Kidney epithelial cell (primary cell): ENCODE measurements around the gene MLYCD. TPM values are rescaled to one million over a fixed set of nuclear protein-coding genes. Genes with fewer than 3 reads are reported as not detected.
"Not testable (repeated sequence)": the region's sequence is repeated elsewhere in the genome, so short reads cannot be mapped to it uniquely, and the experiment has no call there.

ENCODE experiments used
- DNase-seq: peaks from one replicate; pipeline ENCODE4 v3.0.0-alpha.2; 2010; ENCODE audit warnings: low read depth
- H3K27me3 ChIP-seq: 2 replicates; pipeline ENCODE4 v1.6.0; 2011; ENCODE audit warnings: low read length; ENCODE audit not compliant: control insufficient read depth, insufficient read depth
- H3K36me3 ChIP-seq: 2 replicates; pipeline ENCODE4 v1.5.1; 2011; ENCODE audit warnings: low read length; ENCODE audit not compliant: control insufficient read depth, insufficient read depth
- H3K4me3 ChIP-seq: 2 replicates; pipeline ENCODE4 v1.5.1; 2011; ENCODE audit warnings: low read depth, mild to moderate bottlenecking, control low read depth, low read length
- CTCF ChIP-seq: IDR thresholded peaks from 2 replicates; pipeline ENCODE4 v1.5.1; 2011; ENCODE audit warnings: mild to moderate bottlenecking, moderate library complexity, low read length, control low read depth, inconsistent platforms; ENCODE audit not compliant: insufficient read depth, poor library complexity, severe bottlenecking
- total RNA-seq: library from RNA; depleted of rRNA; stranded (reverse); fragments of >200 nt; gene quantifications from 2 replicates; pipeline ENCODE4 v1.2.3, GENCODE V29; 2015

The MLYCD gene
- total RNA-seq, 1 donor from 2014 or later, result 3.5 TPM

GRCh38 chr16:83946154-83946780 is 47.4 kb downstream of the MLYCD start:
- no peak overlapping the region for H3K4me3 ChIP-seq
- no peaks in the 10 kb centered on the region for H3K36me3 ChIP-seq
- H3K27me3 ChIP-seq, result no peaks in the 10 kb centered on the region
- TF ChIP-seq CTCF, result no peak
- no peak for DNase-seq

DNA sequence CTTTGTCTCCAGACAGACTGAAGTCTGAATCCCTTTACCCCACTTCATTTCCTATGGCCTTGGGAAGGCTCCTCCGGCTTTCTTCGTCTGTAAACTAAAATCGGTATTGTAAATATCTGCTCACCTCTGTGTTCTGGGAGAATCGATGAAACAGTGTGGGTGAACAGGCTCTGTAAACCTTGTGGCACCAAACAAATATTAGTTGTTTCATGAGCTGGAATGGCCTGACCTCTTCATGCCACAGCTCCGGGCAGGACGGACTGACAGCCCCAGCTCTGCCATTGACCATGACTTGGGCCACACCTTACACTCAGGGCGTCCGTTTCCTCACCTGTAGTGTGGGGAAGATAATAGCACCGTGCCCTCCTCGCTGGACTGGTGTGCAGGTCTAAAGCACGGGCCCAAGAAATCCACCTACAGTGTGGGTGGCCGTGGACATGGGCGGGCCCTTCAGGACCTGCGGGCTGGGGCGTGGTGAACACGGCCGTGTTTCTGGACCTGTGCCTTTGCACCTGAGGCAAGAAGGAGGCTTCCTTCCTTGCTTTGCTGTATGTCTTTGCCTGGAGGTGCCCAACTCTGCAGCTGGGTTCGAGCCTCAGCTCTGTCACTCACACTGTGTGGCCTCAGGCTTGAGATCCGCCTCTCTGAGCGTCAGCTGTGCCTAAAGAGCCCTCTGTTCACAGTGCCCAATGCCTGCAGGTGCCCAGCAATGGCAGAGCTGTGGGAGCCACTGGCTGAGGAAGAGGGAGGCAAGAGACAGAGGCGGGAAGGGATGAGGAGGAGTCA is 48.1 kb downstream of the MLYCD start:
- no peak overlapping the region for H3K4me3 ChIP-seq
- no peak for TF ChIP-seq CTCF
- H3K27me3 ChIP-seq, result no peaks in the 10 kb centered on the region
- no peaks in the 10 kb centered on the region for H3K36me3 ChIP-seq
- no peak for DNase-seq

GRCh38 chr16:83947642-83948234 is 48.8 kb downstream of the MLYCD start:
- no peaks in the 10 kb centered on the region for H3K27me3 ChIP-seq
- H3K4me3 ChIP-seq, result no peak overlapping the region
- DNase-seq, result no peak
- H3K36me3 ChIP-seq, result no peaks in the 10 kb centered on the region
- no peak for TF ChIP-seq CTCF

GRCh38 chr16:83948914-83949723 is 50.2 kb downstream of the MLYCD start:
- no peaks in the 10 kb centered on the region for H3K36me3 ChIP-seq

DNA sequence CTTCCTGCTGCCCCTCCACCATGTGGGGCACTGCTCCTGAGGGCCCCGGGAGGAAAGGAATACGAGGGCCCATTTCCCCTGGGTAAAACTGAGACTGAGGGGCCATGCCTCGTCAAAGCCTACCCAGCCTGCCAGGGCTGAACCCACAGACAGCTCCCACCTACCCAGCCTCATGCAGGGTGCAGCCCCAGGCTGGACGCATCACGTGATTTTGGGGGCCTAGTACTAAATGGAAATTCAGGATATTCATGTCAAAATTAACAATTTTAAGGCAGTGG is 50.7 kb downstream of the MLYCD start:
- Histone ChIP-seq H3K36me3 (no peaks in the 10 kb centered on the region), H3K4me3 (no peak overlapping the region), H3K27me3 (no peaks in the 10 kb centered on the region)
- no peak for TF ChIP-seq CTCF
- DNase-seq, result no peak

More at GRCh38 chr16:83948914-83949723, 50.2 kb downstream of the MLYCD start:
- no peaks in the 10 kb centered on the region for H3K27me3 ChIP-seq
- no peak overlapping the region for H3K4me3 ChIP-seq
- TF ChIP-seq CTCF, result no peak
- no peak for DNase-seq

DNA sequence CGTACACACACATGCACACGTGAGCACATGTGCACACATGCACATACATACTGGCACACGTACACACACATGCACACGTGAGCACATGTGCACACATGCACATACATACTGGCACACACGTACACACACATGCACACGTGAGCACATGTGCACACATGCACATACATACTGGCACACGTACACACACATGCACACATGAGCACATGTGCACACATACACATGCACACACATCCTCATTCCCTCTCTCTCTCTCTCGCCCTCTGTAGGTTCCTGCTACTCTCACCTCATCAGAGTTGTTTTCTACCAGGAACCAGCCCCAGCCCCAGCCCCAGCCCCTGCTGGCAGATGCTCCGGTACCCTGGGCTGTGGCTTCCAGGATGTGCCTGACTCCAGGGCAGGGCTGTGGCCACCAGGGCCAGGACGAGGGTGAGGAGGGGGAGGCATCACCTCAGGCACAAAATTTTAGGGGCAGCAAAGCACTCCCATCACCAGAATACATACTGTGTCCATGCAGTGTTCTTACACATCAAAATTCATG is 52.0 kb downstream of the MLYCD start:
- not testable (repeated sequence) for H3K27me3 ChIP-seq, DNase-seq, H3K36me3 ChIP-seq, H3K4me3 ChIP-seq
